Endothelial cell of umbilical vein (primary cell): ENCODE data around the gene EEFSEC. TPM values are rescaled to one million over a fixed set of nuclear protein-coding genes. Genes with fewer than 3 reads are reported as not detected.

Experiments used
- BruUV-seq: library from RNA; stranded (reverse); fragments of 400-500 nt; replicated peaks from 2 replicates; lab custom pipeline; 2021; lab: Mats Ljungman, UMichigan
- CTCF ChIA-PET: fragments of 300-600, 350-600 bp; sonication (Branson Sonifier 250); formaldehyde crosslinking; loops from one replicate; lab custom pipeline; 2021; ENCODE audit warnings: antibody characterized with exemption, inconsistent platforms; lab: Charles Lee
- POLR2A ChIA-PET: fragments of 300-600, 350-600 bp; sonication (Branson Sonifier 250); formaldehyde crosslinking; loops from one replicate; lab custom pipeline; 2021; ENCODE audit warnings: antibody characterized with exemption, inconsistent platforms; lab: Charles Lee
- DNase-seq: peaks from one replicate; pipeline ENCODE4 v3.0.0-alpha.2; 2011; ENCODE audit warnings: low read depth, low spot score
- FAIRE-seq: peaks from 2 replicates; lab custom pipeline; 2011; peaks lifted over from hg19 to GRCh38; lab: Jason Lieb, UNC
- H2AFZ ChIP-seq: 2 replicates; pipeline ENCODE4 v1.6.0; 2012; ENCODE audit warnings: low read depth, low read length, control low read depth, inconsistent platforms
- H3K27ac ChIP-seq: 2 replicates; pipeline ENCODE4 v1.5.1; 2011; ENCODE audit warnings: low read depth, mild to moderate bottlenecking, control low read depth, low read length, moderate library complexity; ENCODE audit not compliant: insufficient read depth
- H3K27me3 ChIP-seq, 2 experiments: 2 replicates each; pipeline versions ENCODE4 v1.6.0 to v1.6.1; 2011; ENCODE audit warnings: low read length in 2 of 2, mixed read lengths in 1 of 2; ENCODE audit not compliant: control insufficient read depth in 2 of 2, insufficient read depth in 2 of 2
- H3K36me3 ChIP-seq, 2 experiments: 2 replicates in 1 of 2; 3 replicates in 1 of 2; pipeline ENCODE4 v1.5.1; 2011; ENCODE audit warnings: low read length in 2 of 2, mild to moderate bottlenecking in 1 of 2, moderate library complexity in 1 of 2; ENCODE audit not compliant: control insufficient read depth in 2 of 2, insufficient read depth in 2 of 2; ENCODE audit errors: extremely low read depth in 1 of 2
- H3K4me1 ChIP-seq: 3 replicates; pipeline ENCODE4 v1.5.1; 2011; ENCODE audit warnings: mild to moderate bottlenecking, low read length; ENCODE audit not compliant: control insufficient read depth, insufficient read depth; ENCODE audit errors: extremely low read depth
- H3K4me2 ChIP-seq: 2 replicates; pipeline ENCODE4 v1.6.1; 2011; ENCODE audit warnings: low read length, control low read depth, mixed read lengths; ENCODE audit not compliant: insufficient read depth
- H3K4me3 ChIP-seq, 3 experiments: fragments of 200-600 bp in 1 of 3; sonication (generic), shearing (Covaris generic) in 1 of 3; replicated peaks in 1 of 3; 2 replicates each; pipeline ENCODE4 v1.5.1; 2011 to 2016; ENCODE audit warnings: control low read depth in 3 of 3, low read length in 3 of 3, mild to moderate bottlenecking in 2 of 3, inconsistent platforms in 1 of 3, low read depth in 1 of 3, moderate library complexity in 1 of 3; ENCODE audit not compliant: insufficient read depth in 1 of 3
- H3K79me2 ChIP-seq: 2 replicates; pipeline ENCODE4 v1.6.0; 2012; ENCODE audit warnings: low read length, inconsistent platforms; ENCODE audit not compliant: control insufficient read depth, insufficient read depth
- H3K9ac ChIP-seq: replicated peaks from 2 replicates; pipeline ENCODE3; 2011; ENCODE audit warnings: low read length, control low read depth; ENCODE audit not compliant: insufficient read depth; ENCODE audit errors: extremely low read depth
- H3K9me1 ChIP-seq: replicated peaks from 3 replicates; pipeline ENCODE4 v1.6.0; 2011; ENCODE audit warnings: mild to moderate bottlenecking, low read length; ENCODE audit not compliant: control insufficient read depth, insufficient read depth; ENCODE audit errors: extremely low read depth
- H3K9me3 ChIP-seq: replicated peaks from 2 replicates; pipeline ENCODE4 v1.5.1; 2012; ENCODE audit warnings: low read length, inconsistent platforms; ENCODE audit not compliant: control insufficient read depth, insufficient read depth
- H4K20me1 ChIP-seq: replicated peaks from 2 replicates; pipeline ENCODE3; 2011; ENCODE audit warnings: mild to moderate bottlenecking, low read length; ENCODE audit not compliant: control insufficient read depth, insufficient read depth; ENCODE audit errors: extremely low read depth
- CTCF ChIP-seq, 2 donors: IDR thresholded peaks; 1 replicate in 1 of 2; 2 replicates in 1 of 2; pipeline ENCODE4 v1.5.1; 2011; ENCODE audit warnings: low read length in 2 of 2, mild to moderate bottlenecking in 2 of 2, moderate library complexity in 2 of 2, control low read depth in 1 of 2, inconsistent platforms in 1 of 2, low read depth in 1 of 2; ENCODE audit not compliant: insufficient read depth in 1 of 2; ENCODE audit errors: extremely low read depth in 1 of 2
- EZH2 ChIP-seq: IDR thresholded peaks from 2 replicates; pipeline ENCODE4 v1.6.1; 2012; ENCODE audit warnings: borderline replicate concordance, low read depth, mild to moderate bottlenecking, moderate library complexity, low read length, inconsistent platforms; ENCODE audit not compliant: severe bottlenecking
- FOS ChIP-seq: IDR thresholded peaks from 2 replicates; pipeline ENCODE4 v1.6.1; 2011; ENCODE audit warnings: mild to moderate bottlenecking, low read length, moderate library complexity, borderline replicate concordance; ENCODE audit not compliant: insufficient read depth
- GATA2 ChIP-seq: IDR thresholded peaks from 2 replicates; pipeline ENCODE4 v1.7.0; 2011; ENCODE audit warnings: low read depth, mild to moderate bottlenecking, moderate library complexity, mixed read lengths, low read length; ENCODE audit not compliant: insufficient read length, insufficient read depth
- JUN ChIP-seq: IDR thresholded peaks from 2 replicates; pipeline ENCODE4 v1.6.1; 2011; ENCODE audit warnings: borderline replicate concordance, low read depth; ENCODE audit not compliant: insufficient read length, insufficient read depth
- MAX ChIP-seq: IDR thresholded peaks from 2 replicates; pipeline ENCODE4 v1.6.1; 2011; ENCODE audit not compliant: insufficient read depth, insufficient read length
- MYC ChIP-seq: IDR thresholded peaks from one replicate; pipeline ENCODE4 v1.6.1; 2011; ENCODE audit warnings: mild to moderate bottlenecking, low read depth, low read length
- POLR2A ChIP-seq: IDR thresholded peaks from 2 replicates; pipeline ENCODE4 v1.6.1; 2012; ENCODE audit warnings: low read depth, mild to moderate bottlenecking, control low read depth, low read length
- POLR2AphosphoS5 ChIP-seq: IDR thresholded peaks from 2 replicates; pipeline ENCODE4 v1.6.1; 2012; ENCODE audit warnings: low read depth, mild to moderate bottlenecking, control low read depth, low read length, moderate library complexity; ENCODE audit not compliant: insufficient read depth
- dilution Hi-C: fragments of 300-500 bp; cut with MboI; formaldehyde crosslinking; loops from one replicate; pipeline ENCODE4 v1.15.0; 2019; ENCODE audit warnings: low sequenced_read_pairs; ENCODE audit not compliant: extremely low pct_ligation_motif_present
- intact Hi-C: fragments of 100-400 bp; cut with micrococcal nuclease; formaldehyde crosslinking; loops from one replicate; pipeline ENCODE4 v1.10.0; 2022
- polyA plus RNA-seq, 4 experiments: library from polyadenylated mRNA; depleted of rRNA in 3 of 4; stranded (reverse) in 3 of 4; unstranded in 1 of 4; fragments of >200 nt; gene quantifications; 2 replicates each; pipeline versions ENCODE4 v1.2.1 to v1.2.3, GENCODE V29; 2011 to 2012; ENCODE audit warnings: missing spikeins in 1 of 4
- total RNA-seq: library from RNA; stranded (reverse); gene quantifications from 2 replicates; pipeline ENCODE4 v1.2.3, GENCODE V29; 2021

The EEFSEC gene
- total and polyA plus RNA-seq, 2 donors (not counting 3 experiments of a cell fraction or from before 2014, with no cell fraction given) = 13.1 to 14.5 TPM

GRCh38 chr3:128247666-128248409, 94.6 kb downstream of the EEFSEC start:
- DNase-seq (no peak), FAIRE-seq (no peak)
- Histone ChIP-seq H4K20me1 (no peaks in the 10 kb centered on the region), H3K27ac (no peak overlapping the region), H3K79me2 (no peaks in the 10 kb centered on the region), H3K9me3 (no peaks in the 10 kb centered on the region), H3K4me3 (no peak overlapping the region), H3K9me1 (no peaks in the 10 kb centered on the region), H3K9ac (no peak overlapping the region), H3K36me3 (no peaks in the 10 kb centered on the region), H3K27me3 (no peaks in the 10 kb centered on the region), H2AFZ (no peak overlapping the region), H3K4me1 (peaks cover 2% of the 10 kb centered on the region), H3K4me2 (no peak overlapping the region)
- intact Hi-C loops (no loop called here), dilution Hi-C loops (no loop called here)
- BruUV-seq = no TSS peak
- ChIA-PET POLR2A (no interaction called here), CTCF (no interaction called here)
- TF ChIP-seq GATA2 (no peak), MAX (no peak), FOS (no peak), EZH2 (no peak), POLR2A (no peak), MYC (no peak), JUN (no peak), POLR2AphosphoS5 (no peak), CTCF (IDR thresholded peaks at IDR 0.05; ENCODE audit: extremely low read depth in 1 of 2, insufficient read depth in 1 of 2, low read depth in 1 of 2, low read length in 2 of 2) (no peak)
